GM19438 (cell line): ENCODE measurements around the gene CEP83.
"Not testable (repeated sequence)": the region's sequence is repeated elsewhere in the genome, so short reads cannot be mapped to it uniquely, and the experiment has no call there.

Experiments used
- ATAC-seq: cut with Tn5 transposase; IDR thresholded peaks from one replicate; pipeline ENCODE4 v1.9.1; 2021; ENCODE audit warnings: low read depth; ENCODE audit not compliant: unreplicated experiment

The CEP83 gene

DNA sequence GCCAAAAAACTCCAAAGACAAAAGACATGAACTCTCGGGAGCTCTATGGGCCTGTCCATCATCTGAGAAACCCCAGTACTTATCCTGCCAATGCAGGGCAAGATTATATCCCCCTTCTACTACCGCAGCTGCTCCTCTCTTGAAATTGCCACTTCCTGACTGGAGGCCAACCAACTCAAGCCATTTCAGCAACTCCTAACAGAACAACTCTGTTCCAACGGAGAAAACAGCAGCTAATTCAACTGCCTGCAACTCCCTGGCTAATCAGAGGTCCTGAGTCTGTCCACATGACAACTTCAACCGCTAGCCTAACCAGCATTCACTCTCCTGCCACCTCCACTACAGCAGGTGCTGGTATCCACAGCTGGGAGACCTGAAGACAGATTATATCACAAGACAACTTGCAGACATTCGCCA is 24.1 kb downstream of the CEP83 start:
- no peak for ATAC-seq

DNA sequence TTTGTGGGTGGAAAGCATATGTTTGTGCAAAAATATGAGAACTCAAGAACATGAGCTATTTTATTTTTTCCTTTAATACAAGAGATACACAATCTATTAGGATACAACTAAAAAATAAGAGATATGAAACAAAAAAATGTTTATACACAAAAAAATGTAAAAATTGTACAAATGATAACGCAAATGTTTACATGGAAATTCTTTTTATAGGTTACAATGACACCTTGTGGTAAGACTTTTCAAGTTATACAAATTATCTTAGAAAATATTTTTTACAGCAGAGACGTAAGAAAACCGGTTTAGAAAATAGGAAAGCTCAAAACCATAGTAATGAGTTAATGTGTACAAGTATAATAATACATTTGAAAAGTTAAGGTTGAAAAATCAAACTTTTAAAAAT is 25.5 kb downstream of the CEP83 start:
- no peak for ATAC-seq

DNA sequence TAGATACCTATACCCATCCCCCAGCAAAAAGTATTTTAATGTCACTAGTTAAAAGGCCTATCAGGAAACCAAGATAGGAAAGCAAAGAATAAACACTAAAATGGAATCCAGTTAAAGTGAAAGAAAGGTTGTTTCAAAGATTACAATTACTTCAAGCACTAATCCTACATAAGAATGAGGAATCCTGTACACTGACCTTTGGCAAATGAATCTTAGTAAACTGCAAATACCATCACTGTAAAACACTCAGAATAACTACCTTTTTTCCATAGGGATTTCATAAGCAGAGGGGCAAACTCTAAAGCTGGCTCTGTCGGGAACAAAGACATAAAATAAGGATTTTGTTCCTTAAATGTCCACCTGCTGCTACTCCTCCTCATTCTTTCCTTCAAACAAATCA is 25.9 kb downstream of the CEP83 start:
- ATAC-seq: no peak

DNA sequence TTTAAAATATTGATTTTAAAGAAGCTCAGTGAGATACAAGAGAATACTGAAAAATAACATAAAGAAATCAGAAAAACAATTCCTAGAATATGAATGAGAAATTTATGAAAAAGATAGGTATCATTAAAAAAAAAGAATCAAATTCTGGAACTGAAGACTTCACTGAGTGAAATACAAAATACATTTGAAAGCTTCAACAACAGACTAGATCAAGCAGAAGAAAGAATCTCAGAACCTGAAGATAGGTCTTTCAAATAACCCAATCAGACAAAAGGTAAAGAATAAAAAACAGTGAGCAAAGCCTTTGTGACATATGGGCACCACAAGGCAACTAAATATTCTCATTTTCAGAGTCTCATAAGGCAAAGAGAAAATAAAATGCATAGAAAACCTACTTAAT is 29.4 kb downstream of the CEP83 start:
- no peak for ATAC-seq

DNA sequence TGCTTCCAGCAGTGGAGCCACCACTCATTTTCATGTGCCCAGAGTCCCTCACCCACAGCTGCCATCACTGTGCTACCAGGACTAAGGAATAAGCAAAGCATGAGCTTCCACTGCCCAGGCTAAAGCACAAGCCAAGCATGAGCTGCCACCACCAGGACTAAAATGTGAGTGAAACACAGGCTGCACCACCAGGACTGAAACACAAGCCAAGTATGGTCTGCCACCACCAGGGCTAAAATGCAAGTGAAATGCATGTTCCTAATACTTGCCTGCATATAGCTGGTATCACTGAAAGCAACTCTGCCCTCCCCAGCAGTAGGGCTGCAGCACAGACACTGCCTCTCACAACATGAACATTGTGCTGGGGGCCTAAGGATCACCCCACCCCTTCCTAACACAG is 30.0 kb downstream of the CEP83 start:
- ATAC-seq: no peak

DNA sequence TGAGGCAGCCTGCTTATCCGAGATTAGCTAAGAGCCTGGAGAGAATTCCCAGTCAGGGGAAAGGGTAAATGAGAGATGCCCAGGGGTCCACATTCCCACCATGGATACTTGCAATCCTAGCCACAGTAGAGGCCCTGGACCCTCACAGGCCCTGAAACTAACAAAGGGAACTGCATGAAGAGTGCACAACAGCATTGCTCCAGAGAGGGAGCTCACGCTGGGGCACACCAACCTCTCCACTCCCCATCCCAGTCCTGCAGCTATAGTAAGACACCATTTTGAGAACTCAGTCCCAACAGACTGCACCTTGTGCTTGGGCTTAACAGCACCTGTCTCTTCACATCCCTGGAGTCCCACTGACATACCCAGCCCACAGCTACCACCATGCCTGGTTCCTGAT is 30.5 kb downstream of the CEP83 start:
- ATAC-seq: no peak

DNA sequence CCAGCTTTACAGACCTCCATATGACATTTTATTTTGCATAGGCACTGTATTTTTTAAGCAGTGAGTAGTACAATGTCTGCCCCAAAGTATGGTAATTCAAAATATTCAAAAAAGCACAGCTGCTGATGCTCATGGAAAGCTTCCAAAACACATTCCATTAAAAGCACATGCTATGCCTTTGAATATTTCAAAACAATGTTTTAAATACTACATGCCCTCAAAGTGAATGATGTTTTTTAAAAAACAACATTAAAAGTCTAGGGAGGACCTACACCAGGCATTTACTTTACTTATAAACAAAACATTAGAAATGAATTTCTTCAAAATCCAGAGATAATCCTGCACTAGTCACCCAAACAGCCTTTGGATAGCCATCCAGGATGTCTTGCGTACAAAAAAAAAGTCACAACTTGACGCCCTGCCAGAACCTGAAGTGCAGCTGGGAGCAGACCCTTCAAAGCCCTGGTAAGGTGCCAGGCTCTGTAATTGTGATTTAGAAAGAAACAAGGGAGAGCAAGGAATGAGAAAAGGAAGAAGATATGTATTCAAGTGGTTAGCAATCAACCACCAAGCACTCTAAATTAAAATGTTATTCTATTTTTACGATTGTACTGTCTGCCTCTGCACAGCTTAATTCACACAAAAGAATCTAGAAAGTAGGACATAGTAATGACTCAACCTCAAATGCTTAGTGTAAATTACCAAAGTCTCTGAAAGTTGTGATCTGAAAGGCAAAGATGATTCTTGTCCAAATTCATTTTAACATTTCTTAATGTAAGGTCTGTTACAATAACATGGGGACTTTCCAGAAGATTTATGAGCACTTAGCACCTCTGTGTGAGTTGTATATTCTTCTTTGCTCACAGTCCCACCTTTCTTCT is 31.9 kb downstream of the CEP83 start:
- ATAC-seq: no peak

DNA sequence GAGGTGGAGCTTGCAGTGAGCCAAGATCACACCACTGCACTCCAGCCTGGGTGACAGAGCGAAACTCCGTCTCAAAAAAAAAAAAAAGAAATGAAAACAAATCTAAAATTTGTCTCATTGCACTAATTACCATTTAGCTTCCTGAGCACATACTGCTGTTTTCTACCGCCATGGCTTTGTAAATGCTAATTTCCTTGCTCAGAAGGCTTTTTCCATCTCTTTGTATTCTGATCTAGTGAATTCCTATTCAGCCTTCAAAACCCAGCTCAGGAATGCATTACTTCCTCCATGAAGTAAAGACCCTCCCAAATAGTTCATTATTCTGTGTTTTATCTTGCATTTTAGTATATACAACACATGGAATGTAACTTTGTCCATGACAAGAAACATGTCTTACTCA is 33.6 kb downstream of the CEP83 start:
- no peak for ATAC-seq

DNA sequence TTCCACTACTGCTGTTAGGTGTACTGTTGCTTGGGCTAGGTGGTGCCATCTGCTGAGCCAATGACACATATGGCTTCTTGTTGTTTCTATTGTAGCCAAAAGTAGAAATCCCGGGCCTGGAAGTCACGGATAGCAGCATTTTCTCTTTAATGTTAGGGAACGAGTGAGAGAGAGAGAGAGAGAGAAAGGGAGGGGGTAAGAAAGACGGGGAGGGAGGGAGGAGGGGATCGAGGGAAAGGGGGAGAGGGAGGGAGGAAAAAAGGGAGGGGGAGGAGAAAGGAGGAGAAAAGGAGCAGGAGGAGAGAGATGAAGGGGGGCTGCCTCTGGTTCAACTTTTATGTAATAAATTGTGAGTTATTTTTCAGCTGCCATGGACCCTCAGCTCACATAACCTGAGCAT is 34.8 kb downstream of the CEP83 start:
- not testable (repeated sequence) for ATAC-seq

DNA sequence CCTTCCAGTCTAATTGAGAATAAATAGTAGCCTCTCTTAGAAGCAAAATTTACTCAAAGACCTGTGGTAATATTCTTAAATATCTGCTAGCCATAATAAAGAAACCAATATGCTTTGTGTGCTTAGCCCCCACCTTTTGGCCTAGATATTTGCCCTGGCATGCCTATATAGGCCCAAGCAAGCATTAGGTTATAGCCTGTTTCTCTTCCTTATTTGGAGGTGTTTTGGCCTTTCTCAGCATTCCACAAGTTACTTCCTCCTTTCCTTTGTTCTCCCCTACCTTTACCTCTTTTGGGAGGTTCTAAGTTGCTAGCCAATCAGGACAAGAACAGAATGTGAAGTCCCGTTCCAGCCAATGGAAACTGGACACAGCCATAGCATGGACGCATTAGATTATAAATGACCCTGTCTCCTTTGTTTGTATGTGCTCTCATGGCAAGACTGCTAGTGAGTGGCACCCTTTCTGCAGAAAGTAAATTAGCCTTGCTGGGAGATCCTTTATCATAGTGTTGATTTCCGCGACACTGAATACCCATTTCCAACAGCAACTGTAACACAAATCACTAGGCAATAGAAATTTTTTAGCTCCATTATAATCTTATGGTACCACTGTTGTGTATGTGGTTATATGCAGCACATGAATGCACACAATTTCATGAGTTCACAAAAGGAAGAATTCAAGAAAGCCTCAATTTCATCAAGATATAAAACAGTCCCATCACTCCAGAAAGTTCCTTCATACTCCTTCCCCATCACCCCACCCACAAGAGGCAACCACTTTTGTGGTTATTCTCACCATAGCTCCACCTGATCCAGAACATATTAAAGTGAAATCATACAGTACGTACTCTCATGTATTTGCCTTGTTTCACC is 37.6 kb downstream of the CEP83 start:
- no peak for ATAC-seq

DNA sequence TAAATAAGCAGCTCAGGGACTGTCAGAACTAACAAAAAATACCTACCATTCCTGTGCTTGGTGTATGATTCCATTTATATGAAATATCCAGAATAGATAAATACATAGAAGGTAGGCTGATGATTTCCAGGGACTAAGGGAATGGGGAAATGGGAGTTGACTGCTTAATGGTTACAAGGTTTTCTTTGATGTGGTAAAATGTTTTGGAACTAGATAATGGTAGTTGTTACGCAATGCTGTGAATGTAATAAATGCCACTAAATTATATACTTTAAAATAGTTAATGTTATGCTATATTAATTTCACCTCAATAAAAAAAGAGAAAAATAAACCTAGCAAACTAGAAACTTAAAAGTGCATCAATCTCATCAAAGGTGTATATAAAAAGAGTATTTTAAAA is 41.1 kb downstream of the CEP83 start:
- no peak for ATAC-seq

DNA sequence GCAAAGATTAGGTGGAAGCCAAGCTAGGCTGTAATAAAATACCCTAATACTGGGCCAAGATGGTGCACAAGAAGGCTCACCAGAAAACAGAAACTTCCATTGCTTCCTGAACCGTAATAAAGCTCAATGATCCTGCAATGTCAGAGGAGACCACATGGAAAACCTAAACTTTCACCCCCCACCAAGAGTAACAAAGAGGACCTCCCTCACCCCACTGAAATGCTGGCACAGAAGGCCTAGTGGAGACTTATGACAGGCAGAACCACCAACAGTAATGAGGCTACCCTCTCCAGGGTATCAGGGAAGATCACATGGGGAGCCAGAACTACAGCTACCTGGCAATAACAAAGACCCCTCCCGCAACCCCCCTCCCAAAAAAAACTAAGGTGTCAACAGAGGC is 43.1 kb downstream of the CEP83 start:
- no peak for ATAC-seq

DNA sequence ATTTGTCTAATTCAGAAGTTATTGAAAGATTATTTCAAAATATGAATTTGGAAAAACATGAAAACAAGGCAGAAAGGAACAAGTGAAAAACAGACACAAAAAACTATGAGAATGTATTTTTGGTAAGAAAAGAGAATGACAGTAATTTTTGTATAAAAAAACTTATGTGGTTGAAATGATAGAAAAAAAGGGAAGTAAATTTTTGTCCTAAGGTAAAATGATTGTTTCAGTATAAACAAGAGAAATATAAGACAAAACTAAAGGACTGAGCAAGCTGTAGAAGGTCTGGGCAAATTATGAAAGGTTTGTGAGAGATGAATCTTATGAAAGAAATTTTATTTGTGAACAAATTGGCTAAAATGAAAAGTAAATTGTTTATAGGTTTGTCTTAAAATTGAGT is 44.6 kb downstream of the CEP83 start:
- ATAC-seq: no peak

DNA sequence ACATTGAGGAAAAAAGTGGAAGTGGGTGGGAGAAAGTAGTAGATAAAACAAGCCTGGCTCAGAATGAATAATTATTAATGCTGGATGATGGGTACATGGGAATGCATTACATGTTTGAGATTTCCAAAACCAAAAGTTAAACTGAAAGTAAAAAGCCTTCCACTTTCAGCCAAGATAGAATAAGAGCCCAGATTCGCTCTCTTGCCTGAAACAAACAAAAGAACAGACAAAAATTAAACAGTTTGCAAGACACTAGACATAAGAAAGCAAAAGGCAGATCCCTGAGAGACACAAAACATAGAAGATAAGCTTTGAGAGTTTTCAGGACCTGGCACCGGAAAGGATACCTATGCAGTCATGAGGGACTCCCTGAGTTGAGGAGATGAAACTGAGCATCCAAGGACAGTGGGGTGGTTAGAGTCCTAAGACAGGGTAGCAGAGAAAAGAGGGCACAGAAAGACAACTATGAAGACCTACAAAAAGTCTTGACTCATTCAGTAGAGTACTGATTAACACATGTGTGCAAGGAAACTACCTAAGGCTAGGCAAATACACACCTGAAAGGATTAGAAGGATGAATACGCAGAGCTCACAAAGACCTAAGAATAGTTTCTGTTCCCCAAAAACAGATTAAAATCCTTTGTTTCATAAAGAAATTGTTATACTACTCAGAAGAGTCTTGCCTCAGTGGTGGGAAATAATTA is 54.1 kb downstream of the CEP83 start:
- ATAC-seq: peak; percentile 87

DNA sequence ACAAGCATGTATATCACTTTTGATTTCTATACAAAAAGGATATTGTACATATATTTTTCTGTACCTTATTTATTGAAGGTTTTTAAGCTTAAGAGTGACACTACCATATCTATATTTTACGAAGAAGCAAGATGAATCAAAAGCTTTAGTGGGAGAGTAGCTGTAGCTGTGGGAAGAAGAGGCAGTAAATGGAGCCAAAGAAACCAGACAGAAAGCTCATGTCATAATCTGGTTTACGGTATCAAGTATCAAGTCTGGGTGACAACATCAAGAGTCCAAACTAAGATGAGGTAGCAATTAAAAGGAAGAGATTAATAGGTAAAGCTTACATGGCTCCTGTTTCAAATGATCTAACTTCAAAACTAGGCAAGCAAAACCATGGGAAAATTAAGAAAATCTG is 54.8 kb downstream of the CEP83 start:
- ATAC-seq: no peak

DNA sequence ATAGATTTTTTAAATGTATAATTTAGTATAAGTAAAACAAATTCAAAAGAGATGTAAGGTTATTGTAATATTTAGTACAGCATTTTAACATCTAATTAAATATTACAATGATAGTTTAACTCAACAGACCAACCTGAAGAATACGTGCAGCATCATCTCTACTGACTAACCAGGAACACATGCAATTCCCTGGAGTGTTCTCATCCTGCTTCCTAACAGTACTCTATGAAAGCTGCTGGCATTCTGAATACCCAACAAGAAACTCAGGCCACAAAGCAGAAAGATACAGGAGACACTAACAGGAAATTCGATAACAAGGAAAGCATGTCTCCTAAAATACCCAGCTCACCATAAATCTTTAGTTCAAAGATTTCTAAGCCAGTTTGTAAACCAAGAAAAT is 58.3 kb downstream of the CEP83 start:
- no peak for ATAC-seq

DNA sequence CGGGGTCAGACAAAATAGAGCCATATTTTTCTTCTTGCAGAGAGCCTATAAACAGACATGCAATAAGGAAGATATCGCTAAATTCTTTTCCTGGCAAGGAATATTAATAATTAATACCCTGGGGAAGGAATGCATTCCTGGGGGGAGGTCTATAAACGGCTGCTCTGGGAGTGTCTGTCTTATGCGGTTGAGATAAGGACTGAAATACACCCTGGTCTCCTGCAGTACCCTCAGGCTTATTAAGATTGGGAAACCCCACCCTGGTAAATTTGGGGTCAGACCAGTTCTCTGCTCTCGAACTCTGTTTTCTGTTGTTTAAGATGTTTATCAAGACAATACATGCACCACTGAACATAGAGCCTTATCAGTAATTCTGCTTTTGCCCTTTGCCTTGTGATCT is 61.0 kb downstream of the CEP83 start:
- not testable (repeated sequence) for ATAC-seq

DNA sequence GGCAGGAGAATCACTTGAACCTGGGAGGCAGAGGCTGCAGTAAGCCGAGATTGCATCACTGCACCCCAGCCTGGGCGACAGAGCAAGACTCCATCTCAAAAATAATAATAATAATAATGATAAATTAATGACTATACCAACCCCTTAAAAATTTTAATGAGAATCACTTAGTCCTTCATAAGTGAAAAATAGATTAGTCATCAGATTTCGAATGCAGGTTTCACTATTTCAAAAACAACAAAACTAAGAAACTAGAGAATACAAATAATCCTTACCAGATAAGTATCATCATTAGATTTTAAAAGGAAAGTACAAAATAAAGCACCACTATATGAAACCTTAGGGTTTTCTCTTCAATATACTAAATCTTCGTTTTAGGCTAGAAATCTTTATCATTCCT is 62.3 kb downstream of the CEP83 start:
- ATAC-seq: no peak

DNA sequence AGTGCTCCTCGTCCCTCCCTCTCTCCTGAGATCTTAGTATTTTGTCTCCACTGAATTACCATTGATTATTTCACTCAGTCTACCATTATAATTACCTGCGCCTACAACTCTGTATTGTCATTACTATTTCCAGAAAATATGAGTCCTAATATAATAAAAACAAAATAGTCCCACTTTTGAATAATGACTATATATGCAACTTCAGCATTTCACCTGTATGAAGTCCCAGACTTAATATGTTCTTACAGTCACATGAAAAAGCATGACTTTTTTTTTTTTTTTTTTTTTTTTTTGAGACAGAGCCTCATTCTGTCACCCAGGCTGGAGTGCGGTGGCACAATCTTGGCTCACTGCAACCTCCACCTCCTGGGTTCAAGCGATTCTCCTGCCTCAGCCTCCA is 63.7 kb downstream of the CEP83 start:
- not testable (repeated sequence) for ATAC-seq

DNA sequence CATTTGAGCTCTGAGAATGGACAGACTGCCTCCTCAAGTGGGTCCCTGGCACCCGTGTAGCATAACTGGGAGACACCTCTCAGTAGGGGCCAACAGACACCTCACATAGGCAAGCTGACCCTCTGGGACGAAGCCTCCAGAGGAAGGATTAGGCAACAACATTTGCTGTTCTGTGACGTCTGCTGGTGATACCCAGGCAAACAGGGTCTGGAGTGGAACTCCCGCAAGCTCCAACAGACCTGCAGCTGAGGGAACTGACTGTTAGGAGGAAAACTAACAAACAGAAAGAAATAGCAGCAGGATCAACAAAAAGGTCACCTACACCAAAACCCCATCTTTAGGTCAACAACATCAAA is 69.6 kb downstream of the CEP83 start:
- no peak for ATAC-seq

DNA sequence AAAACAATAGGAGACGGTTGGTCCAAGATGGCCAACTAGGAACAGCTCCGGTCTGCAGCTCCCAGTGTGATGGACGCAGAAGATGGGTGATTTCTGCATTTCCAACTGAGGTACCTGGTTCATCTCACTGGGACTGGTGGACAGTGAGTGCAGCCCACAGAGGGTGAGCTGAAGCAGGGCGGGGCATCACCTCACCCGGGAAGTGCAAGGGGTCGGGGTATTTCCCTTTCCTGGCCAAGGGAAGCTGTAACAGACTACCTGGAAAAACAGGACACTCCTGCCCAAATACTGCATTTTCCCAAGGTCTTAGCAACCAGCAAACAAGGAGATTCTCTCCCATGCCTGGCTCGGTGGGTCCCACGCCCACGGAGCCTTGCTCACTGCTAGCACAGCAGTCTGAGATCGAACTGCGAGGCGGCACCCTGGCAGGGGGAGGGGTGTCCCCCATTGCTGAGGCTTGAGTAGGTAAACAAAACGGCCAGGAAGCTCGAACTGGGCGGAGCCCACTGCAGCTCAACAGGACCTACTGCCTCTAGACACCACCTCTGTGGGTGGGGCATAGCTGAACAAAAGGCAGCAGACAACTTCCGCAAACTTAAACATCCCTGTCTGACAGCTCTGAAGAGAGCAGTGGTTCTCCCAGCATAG is 70.1 kb downstream of the CEP83 start:
- ATAC-seq: not testable (repeated sequence)
